GM18951 (cell line): Measurements from ENCODE around the gene ATF7.
"Not testable (repeated sequence)": the region's sequence is repeated elsewhere in the genome, so short reads cannot be mapped to it uniquely, and the experiment has no call there.

ENCODE experiments used
- POLR2A ChIP-seq: IDR thresholded peaks from 4 replicates; pipeline ENCODE4 v1.6.1; 2011; ENCODE audit warnings: mild to moderate bottlenecking; ENCODE audit not compliant: insufficient read length, insufficient read depth; ENCODE audit errors: extremely low read depth
- in situ Hi-C: fragments of 300-500 bp; cut with MboI; formaldehyde crosslinking; loops from one replicate; pipeline ENCODE4 v1.12.0; 2022; ENCODE audit warnings: low sequenced_read_pairs, mixed read lengths, inconsistent platforms; ENCODE audit not compliant: unreplicated experiment

ATF7 gene

DNA sequence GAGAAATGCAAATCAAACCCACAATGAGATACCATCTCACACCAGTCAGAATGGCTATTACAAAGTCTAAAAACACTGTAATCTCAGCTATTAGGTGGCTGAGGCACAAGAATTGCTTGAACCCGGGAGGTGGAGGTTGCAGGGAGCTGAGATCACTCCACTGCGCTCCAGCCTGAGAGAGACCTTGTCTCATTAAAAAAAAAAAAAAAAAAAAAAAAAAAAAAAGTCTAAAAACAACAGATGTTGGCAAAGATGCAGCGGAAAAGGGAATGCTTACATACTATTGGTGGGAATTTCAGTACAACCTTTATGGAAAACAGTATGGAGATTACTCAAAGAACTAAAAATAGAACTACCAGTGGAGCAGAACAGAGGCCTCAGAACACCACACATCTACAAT, 19.0 kb upstream of the ATF7 start:
- no peak for TF ChIP-seq POLR2A
- in situ Hi-C loops: no loop called here

DNA sequence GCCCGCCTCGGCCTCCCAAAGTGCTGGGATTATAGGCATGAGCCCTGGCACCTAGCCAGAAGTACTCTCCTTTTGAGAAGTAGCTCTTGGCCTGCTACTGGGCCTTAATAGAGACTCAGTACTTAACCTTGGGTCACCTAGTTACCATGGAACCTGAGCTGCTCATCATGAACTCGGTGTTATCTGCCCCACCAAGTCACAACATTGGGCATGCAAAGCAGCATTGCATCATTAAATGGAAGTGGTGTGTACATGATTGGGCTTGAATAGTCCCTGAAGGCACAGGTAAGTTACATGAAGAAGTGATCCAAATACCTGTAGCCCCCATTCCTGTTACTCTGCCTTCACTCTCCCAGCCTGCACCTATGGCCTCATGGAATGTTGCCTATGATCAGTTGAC, 18.0 kb upstream of the ATF7 start:
- no peak for TF ChIP-seq POLR2A
- in situ Hi-C loops: no loop called here

DNA sequence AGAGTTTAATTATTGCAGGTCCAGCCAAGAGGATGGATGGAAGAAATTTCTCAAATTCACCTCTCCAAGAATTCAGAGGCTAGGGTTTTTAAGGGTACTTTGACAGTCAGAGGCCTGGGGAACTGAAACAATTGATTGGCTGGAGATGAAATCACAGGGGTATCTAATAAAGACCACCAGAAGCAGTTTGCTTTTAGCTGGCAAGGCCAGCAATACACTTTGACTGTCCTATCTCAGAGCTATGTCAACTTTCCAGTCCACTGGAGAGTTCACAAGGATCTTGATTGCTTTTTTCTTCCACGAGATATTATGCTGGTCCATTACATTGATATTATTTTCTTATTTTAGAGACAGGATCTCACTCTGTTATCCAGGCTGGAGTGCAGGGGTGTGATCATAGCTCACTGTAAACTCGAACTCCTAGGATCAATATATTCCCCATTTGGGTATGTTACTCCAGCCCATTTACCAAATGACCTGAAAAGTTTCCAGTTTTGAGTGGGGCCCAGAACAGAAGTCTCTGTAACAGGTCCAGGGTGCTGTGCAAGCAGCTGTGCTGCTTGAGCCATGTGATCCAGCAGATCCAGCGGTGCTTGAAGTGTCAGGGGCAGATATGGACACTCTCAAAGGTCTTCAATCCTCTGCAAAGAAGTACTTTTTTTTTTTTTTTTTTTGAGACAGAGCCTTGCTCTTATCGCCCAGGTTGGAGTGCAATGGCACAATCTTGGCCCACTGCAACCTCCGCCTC, 17.2 kb upstream of the ATF7 start:
- no peak for TF ChIP-seq POLR2A
- in situ Hi-C loops: no loop called here

DNA sequence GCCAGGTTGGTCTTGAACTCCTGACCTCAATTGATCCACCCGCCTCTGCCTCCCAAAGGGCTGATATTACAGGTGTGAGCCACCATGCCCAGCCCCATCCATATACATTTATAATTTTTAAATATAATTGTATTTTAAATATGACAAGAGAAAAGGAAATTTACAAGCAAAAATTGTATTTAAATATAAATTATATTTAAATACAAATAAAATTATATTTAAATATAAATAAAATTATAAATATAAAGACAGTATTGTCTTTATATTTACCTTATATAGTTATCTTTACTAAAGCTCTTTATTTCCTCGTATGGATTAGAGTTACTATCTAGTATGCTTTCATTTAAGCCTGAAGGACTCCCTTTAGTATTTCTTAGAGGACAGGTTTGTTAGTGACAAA, 11.9 kb upstream of the ATF7 start:
- no peak for TF ChIP-seq POLR2A
- in situ Hi-C loops: no loop called here

DNA sequence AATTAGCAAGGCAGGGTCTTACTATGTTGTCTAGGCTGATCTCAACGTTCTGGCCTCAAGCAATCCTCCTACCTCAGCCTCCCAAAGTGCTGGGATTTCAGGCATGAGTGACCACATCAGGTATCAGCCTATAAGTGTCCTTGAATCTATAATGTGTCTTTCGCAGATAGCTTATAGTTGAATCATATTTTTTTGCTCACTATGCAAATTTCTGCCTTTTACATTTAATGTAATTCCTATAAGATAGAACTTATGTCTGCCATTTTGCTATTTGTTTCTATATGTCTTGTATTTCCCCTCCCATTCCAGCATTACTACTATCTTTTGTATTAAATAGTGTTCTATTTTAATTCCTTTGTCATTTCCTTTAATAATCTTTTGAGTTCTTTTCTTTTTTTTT, 10.5 kb upstream of the ATF7 start:
- in situ Hi-C loops: no loop called here

DNA sequence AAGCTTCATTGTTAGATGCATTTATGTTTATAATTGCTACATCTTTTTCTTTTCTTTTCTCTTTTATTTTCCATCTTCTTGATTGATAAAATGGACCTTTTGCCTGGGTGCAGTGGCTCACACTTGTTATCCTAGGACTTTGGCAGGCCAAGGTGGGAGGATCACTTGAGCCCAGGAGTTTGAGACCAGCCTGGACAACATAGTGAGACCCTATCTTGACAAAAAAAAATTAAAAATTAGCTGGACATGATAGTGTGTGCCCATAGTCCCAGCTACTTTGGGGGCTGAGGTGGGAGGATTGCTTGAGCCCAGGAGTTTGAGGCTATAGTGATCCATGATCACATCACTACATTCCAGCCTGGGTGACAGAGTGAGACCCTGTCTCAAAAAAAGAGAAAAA, 9.5 kb upstream of the ATF7 start:
- in situ Hi-C loops: not testable (repeated sequence)

More for the DNA sequence above, 10.5 kb upstream of the ATF7 start:
- TF ChIP-seq POLR2A: no peak

DNA sequence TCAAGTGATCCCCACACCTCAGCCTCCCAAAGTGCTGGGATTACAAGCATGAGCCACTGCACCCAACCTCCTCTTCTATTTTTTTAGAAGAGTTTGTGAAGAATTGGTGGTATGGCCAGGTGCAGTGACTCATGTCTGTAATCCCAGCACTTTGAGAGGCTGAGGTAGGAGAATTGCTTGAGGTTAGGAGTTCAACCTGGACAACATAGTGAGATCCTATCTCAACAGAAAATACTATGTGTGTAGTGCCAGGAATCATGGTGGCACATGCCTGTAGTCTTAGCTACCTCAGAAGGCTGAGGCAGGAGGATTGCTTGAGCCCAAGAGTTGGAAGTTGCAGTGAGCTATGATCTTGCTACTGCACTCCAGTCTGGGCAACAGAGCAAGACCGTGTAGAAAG, 5.5 kb upstream of the ATF7 start:
- TF ChIP-seq POLR2A: no peak
- in situ Hi-C loops: no loop called here

DNA sequence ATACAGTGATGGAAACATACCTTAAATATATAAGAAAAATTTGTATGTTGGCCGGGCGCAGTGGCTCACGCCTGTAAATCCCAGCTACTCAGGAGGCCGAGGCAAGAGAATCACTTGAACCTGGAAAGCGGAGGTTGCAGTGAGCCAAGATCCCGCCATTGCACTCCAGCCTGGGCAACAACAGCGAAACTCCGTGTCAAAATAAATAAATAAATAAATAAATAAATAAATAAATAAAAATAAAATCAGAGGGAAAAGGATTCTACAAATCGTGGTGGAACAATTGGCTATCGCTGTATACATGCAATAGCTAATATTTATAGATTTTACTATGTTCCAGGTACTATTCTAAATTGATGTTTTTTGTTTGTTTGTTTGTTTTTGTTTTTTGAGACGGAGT, 1.7 kb upstream of the ATF7 start:
- no peak for TF ChIP-seq POLR2A
- in situ Hi-C loops: no loop called here

DNA sequence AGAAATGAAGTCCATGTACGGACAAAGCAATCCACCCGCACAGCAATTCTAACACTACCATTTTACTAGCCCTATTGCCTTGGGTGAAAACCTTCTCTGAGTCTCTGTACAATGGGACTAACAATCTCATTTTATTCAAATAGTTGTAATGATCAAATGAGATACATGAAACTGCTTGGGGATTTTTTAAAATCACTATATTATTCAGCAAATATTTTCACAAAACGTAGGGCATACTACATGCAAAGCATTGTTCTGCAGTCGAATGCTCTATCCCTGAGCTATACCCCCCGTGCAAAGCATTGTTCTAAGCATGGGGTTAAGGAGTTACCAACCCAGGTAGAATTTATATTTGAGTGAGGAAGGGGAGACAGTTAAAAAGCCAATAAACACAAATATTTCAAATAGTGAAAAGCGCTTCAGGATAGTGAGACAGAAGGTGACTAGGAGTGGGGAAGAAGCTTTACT, 554 bp upstream of the ATF7 start:
- no peak for TF ChIP-seq POLR2A
- in situ Hi-C loops: no loop called here

DNA sequence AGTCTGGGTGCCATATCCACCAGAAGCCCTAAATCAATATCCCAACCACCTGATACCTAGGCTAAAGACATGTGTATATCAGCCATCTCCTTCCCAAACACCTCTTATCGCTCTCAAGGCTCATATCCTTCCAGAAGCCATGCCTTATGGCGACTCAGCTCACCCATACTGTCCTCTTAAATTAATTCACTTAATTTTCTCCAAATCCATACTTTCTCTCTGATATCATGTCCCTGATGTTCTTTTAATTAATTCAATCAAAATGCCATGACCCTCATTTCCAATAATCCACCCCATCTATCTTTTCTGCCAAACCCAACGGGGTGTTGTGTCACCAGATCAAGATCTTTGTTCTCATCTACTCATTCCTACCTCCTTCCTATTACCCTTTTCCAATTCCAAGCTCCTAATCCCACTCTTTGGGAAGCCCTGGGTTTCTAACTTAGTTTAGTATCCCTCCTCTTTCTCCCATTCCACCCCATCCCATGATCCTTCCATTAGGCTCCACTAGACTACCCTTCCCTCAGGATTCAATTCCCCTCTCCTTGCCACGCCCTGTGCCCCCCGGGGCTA, 723 bp downstream of the ATF7 start:
- in situ Hi-C loops: no loop called here
- no peak for TF ChIP-seq POLR2A

DNA sequence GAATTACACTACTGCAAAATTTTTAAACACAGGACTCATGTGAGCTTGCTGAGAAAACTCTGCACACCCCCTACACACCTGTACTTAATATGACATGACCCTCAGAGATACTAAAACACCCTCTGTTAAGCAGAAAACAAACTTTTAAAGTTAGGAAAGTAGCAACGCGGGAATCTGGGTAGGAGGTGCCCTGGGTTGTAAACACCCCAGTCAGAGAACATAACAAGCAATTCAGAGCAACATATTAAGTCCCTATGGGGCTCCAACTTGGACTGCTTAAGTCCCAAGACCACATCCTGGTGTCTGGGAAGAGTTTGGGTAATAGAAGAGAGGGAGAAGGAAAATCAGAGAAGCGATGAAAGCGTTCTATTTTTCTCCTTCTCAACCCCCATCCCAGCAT, 1.2 kb downstream of the ATF7 start:
- in situ Hi-C loops: no loop called here
- TF ChIP-seq POLR2A: no peak

DNA sequence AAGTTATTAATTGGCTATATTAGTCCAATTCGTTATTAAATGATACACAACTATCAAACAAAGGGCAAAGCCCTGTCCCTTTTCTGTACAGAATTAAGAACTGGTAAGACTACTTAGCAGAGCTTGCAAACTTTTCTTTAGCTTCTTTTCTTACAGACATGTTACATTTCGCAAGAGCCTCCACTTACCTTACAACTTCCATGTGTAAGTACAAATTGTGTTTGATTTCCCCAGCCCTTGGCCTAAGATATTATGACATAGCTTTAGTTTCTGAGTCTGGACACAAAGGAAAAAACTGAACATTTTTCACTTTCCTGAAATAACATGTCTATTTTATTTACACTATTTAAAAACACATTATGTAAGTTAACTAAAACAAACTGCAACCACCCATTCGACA, 1.7 kb downstream of the ATF7 start:
- no peak for TF ChIP-seq POLR2A
- in situ Hi-C loops: no loop called here

DNA sequence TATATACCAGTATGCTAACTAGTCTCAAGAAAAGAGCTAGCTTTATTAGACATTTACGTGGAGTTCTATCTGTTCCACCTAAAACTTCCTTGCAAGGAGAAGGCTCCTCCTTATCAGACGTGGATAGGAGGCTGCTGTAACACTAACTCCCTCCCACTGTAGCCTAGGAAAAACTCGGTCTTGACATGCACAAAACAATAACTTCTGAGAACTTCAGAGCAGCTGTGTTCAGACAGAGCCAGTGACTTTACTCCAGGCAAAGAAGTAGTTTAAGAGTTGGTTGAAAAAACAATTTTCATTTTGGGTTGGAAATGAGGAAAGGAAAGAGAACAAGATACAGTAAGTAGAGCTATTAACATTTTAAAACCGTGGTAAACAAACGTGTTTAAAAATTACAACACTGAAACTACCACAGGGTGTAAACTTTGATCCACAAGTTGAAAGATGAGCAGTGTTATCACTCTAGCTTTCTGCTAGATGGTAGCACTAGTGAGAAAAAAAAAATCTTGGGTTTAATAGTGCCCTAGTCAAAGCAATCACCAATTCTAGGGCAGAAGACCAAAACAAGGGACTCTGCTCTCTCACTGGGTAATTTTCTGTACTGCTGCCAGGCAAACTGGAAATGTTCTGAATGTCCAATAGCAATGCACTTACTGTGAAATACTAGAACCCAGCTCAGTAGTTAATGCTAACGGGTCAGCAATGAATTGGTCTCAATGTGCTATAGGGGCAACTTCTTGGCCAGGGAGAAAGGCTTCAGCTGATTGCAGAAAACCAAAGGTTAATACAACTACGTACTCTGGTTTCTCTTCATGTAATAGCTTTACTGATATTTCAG, 2.4 kb downstream of the ATF7 start:
- no peak for TF ChIP-seq POLR2A
- in situ Hi-C loops: no loop called here

DNA sequence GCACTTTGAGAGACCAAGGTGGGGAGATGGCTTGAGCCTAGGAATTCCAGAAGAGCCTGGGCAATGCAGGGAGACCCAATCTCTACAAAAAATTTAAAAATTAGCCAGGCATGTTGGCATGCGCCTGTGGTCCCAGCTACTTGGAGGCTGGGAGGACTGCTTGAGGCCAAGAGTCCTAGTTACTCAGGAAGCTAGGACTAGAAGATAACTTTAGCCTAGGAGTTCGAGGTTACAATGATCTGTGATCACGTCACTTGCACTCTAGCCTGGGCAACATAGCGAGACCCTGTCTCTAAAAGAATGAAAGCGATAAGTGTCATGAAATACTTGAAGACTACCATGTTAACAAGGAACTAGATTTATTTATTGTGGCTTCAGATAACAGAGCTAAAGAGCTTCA, 3.5 kb downstream of the ATF7 start:
- TF ChIP-seq POLR2A: no peak
- in situ Hi-C loops: no loop called here
